NT2/D1 (cell line): ENCODE measurements around the gene SRCAP.

Source experiments
- DNase-seq: peaks from one replicate; pipeline ENCODE4 v3.0.0-alpha.2; 2011; ENCODE audit warnings: low read depth, low spot score
- H3K27me3 ChIP-seq: 2 replicates; pipeline ENCODE4 v1.6.0; 2011; ENCODE audit warnings: mild to moderate bottlenecking; ENCODE audit not compliant: insufficient read length, insufficient read depth
- H3K36me3 ChIP-seq: 2 replicates; pipeline ENCODE4 v1.6.1; 2011; ENCODE audit warnings: mild to moderate bottlenecking, low read length, mixed read lengths; ENCODE audit not compliant: insufficient read depth, insufficient read length
- H3K4me1 ChIP-seq: 2 replicates; pipeline ENCODE4 v1.5.1; 2011; ENCODE audit not compliant: insufficient read depth, insufficient read length
- H3K4me3 ChIP-seq: 2 replicates; pipeline ENCODE4 v1.5.1; 2011; ENCODE audit warnings: low read depth; ENCODE audit not compliant: insufficient read length
- H3K9ac ChIP-seq: 2 replicates; pipeline ENCODE4 v1.6.0; 2011; ENCODE audit warnings: low read depth; ENCODE audit not compliant: insufficient read length
- H3K9me3 ChIP-seq: 2 replicates; pipeline ENCODE4 v1.5.1; 2011; ENCODE audit warnings: mild to moderate bottlenecking, low read length; ENCODE audit not compliant: insufficient read depth
- SUZ12 ChIP-seq: IDR thresholded peaks from 2 replicates; pipeline ENCODE4 v1.6.1; 2011; ENCODE audit not compliant: insufficient read length, insufficient read depth; ENCODE audit errors: extremely low read depth
- YY1 ChIP-seq: IDR thresholded peaks from 2 replicates; pipeline ENCODE4 v1.6.1; 2011; ENCODE audit not compliant: insufficient read length, insufficient read depth
- ZNF274 ChIP-seq: IDR thresholded peaks from 2 replicates; pipeline ENCODE4 v1.6.1; 2011; ENCODE audit warnings: mild to moderate bottlenecking, low read depth, low read length

The SRCAP gene

DNA sequence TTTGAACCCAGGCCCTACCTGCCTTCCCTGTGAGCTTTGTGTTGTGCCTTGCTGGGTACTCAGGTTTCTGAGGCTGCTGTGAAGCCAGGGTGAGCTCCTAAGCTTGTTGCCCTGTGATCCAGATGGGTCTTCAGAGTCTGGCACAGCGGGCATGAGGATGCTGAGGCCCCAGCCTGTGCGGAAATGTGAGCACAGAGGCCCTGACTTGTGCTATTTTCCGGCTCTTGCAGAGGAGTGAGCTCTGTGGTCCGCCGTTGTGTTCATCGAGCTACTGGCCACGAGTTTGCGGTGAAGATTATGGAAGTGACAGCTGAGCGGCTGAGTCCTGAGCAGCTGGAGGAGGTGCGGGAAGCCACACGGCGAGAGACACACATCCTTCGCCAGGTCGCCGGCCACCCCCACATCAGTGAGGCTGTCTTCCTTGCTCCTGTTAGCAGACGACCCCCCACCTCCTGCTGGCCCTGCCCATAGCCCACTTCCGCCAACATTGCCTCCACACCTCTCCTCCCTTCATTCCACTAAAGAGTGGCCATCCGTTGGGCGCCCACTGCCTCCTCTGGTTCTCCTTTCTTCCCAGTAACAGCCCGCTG lies 52.0 kb downstream of the SRCAP start:
- H3K36me3 ChIP-seq: peaks cover 63% of the 10 kb centered on the region
- H3K9ac ChIP-seq: no peak overlapping the region
- no peak for DNase-seq
- H3K9me3 ChIP-seq: no peaks in the 10 kb centered on the region
- no peaks in the 10 kb centered on the region for H3K27me3 ChIP-seq
- TF ChIP-seq ZNF274 (no peak), YY1 (no peak), SUZ12 (no peak)
- H3K4me3 ChIP-seq: no peak overlapping the region
- peaks cover 3% of the 10 kb centered on the region for H3K4me1 ChIP-seq

DNA sequence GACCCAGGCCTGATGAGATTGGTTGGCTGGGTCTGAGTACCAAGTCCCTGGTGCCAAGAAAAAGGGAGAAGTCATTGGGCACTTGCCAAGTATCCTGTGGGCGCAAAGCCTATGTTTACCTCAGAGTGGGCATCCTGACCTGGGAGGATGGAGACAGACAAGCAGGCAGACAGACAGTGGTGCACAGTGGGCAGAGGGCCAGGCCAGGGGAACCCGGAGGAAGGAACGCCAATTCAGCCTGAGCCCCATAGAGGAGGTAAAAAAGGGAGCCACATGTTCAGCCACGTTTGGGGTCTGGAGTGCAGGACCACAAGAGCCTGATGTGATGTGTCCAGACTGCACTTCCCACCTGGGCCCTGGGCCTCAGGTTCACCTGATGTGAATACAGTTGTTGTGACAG lies 54.6 kb downstream of the SRCAP start:
- Histone ChIP-seq H3K36me3 (peaks cover 83% of the 10 kb centered on the region), H3K9ac (no peak overlapping the region), H3K9me3 (no peaks in the 10 kb centered on the region), H3K27me3 (no peaks in the 10 kb centered on the region), H3K4me1 (no peaks in the 10 kb centered on the region), H3K4me3 (no peak overlapping the region)
- DNase-seq: no peak
- no peak for TF ChIP-seq YY1
- no peak for TF ChIP-seq ZNF274
- TF ChIP-seq SUZ12: no peak

DNA sequence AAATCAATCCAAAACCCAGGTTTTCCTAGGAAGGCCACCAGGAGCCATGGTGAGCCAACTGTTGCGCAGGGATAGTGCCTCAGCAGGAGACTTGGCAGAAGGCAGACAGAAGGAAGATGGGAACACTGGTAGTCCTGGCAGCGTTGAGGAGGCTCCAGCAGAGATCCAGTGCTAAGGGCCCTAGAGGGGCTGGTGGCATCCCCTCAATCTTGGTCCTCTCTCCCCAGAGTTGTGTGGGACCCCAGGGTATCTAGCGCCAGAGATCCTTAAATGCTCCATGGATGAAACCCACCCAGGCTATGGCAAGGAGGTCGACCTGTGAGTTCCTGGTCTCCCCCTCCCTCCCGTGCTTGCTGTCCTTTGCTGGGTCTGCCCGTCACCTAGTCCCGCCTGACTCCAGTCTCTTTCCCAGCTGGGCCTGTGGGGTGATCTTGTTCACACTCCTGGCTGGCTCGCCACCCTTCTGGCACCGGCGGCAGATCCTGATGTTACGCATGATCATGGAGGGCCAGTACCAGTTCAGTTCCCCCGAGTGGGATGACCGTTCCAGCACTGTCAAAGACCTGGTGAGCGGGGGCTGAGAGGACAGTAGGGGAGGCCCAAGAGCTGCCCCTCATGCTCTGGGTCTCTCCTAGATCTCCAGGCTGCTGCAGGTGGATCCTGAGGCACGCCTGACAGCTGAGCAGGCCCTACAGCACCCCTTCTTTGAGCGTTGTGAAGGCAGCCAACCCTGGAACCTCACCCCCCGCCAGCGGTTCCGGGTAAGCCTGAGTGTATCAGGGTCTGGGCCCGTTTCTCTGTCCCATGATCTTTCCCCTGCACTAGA lies 57.2 kb downstream of the SRCAP start:
- Histone ChIP-seq H3K4me3 (no peak overlapping the region), H3K4me1 (peaks cover 4% of the 10 kb centered on the region), H3K9ac (no peak overlapping the region), H3K36me3 (peaks cover 88% of the 10 kb centered on the region), H3K27me3 (no peaks in the 10 kb centered on the region), H3K9me3 (no peaks in the 10 kb centered on the region)
- TF ChIP-seq YY1 (no peak), SUZ12 (no peak), ZNF274 (no peak)
- DNase-seq: no peak

DNA sequence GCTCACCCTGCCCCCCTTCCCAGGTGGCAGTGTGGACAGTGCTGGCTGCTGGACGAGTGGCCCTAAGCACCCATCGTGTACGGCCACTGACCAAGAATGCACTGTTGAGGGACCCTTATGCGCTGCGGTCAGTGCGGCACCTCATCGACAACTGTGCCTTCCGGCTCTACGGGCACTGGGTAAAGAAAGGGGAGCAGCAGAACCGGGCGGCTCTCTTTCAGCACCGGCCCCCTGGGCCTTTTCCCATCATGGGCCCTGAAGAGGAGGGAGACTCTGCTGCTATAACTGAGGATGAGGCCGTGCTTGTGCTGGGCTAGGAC lies 57.8 kb downstream of the SRCAP start:
- no peak overlapping the region for H3K9ac ChIP-seq
- H3K27me3 ChIP-seq: no peaks in the 10 kb centered on the region
- H3K4me1 ChIP-seq: peaks cover 4% of the 10 kb centered on the region
- H3K4me3 ChIP-seq: no peak overlapping the region
- DNase-seq: no peak
- no peaks in the 10 kb centered on the region for H3K9me3 ChIP-seq
- H3K36me3 ChIP-seq: peaks cover 83% of the 10 kb centered on the region
- TF ChIP-seq YY1 (no peak), SUZ12 (no peak), ZNF274 (no peak)

DNA sequence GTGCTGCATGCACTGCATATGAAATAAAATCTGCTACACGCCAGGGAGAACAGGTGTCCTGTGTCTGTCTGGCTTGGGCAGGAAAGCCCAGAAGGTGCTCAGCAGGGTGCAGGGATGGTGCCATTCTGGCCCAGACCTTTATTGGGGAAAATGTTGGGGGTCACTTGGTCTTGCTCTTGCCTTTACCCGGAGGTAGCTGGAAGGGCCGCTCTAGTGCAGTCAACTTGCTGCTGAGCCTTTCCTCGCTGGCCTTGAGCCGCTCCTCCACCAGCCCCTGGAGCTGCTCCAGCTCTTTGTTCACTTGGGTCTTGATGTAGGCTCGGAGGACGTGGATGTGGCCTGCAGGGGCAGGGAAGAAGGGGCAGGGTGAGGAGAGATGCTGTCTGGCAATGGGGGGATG lies 58.3 kb downstream of the SRCAP start:
- Histone ChIP-seq H3K4me1 (peaks cover 4% of the 10 kb centered on the region), H3K4me3 (no peak overlapping the region), H3K9me3 (no peaks in the 10 kb centered on the region), H3K9ac (no peak overlapping the region), H3K27me3 (no peaks in the 10 kb centered on the region), H3K36me3 (peaks cover 79% of the 10 kb centered on the region)
- TF ChIP-seq ZNF274 (no peak), SUZ12 (no peak)
- DNase-seq: no peak

DNA sequence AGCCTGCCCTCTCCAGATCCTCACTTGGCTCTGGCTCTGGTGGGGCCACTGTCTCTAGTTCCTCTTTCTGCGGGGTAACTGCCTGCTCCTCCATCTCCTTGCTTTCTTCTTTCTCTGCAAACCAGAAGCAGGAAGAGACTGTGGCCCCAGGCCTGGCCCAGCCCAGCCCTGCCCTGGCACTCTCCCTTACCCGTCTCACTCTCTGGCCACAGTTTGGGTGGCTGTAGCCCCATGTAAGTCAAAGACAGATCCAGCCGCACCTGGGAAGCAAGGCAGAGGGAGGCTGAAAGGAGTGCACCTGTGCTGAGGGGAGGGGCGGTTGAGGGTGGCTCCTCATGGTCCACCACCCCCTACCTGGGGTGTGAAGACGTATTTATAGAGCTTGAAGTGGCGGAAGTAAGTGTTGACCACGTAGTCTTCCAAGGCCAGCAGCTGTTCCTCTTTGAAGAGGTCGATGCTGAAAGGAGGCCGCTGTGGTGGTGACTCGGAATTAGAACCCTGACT lies 60.1 kb downstream of the SRCAP start:
- Histone ChIP-seq H3K9me3 (no peaks in the 10 kb centered on the region), H3K27me3 (no peaks in the 10 kb centered on the region), H3K9ac (no peak overlapping the region), H3K36me3 (peaks cover 77% of the 10 kb centered on the region), H3K4me3 (no peak overlapping the region), H3K4me1 (peaks cover 8% of the 10 kb centered on the region)
- TF ChIP-seq SUZ12 (no peak), YY1 (no peak), ZNF274 (no peak)
- DNase-seq: no peak

DNA sequence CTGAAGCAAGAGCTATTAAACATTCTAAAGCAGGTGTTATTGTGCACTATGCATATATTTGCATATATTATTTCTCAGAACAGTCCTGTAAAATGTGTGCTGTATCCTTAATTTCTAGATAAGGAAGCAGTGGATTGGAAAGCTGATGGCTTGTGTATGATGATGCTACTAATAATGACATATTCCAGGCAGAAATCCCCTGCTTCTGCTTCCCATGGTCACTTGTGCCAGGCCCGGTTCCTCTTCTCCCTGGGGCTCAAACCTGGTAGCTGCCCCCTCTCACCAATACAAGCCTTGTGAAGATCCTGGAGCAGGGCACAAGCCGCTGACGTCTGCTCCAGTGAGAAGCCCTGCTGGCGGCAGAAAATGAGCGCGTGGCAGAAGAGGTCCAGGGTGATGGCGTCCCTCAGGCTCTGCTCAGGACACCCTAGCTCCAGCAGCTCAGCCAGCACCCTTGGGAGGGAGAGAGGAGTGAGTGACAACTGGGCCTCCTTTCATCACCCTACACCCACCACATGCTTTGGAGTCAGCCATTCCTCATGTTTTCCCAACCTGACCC lies 61.1 kb downstream of the SRCAP start:
- Histone ChIP-seq H3K27me3 (no peaks in the 10 kb centered on the region), H3K36me3 (peaks cover 77% of the 10 kb centered on the region), H3K9ac (no peak overlapping the region), H3K4me1 (peaks cover 10% of the 10 kb centered on the region), H3K4me3 (no peak overlapping the region), H3K9me3 (no peaks in the 10 kb centered on the region)
- TF ChIP-seq SUZ12 (no peak), ZNF274 (no peak), YY1 (no peak)
- no peak for DNase-seq
